Measurements from ENCODE around the gene SFXN5.

The SFXN5 gene

DNA sequence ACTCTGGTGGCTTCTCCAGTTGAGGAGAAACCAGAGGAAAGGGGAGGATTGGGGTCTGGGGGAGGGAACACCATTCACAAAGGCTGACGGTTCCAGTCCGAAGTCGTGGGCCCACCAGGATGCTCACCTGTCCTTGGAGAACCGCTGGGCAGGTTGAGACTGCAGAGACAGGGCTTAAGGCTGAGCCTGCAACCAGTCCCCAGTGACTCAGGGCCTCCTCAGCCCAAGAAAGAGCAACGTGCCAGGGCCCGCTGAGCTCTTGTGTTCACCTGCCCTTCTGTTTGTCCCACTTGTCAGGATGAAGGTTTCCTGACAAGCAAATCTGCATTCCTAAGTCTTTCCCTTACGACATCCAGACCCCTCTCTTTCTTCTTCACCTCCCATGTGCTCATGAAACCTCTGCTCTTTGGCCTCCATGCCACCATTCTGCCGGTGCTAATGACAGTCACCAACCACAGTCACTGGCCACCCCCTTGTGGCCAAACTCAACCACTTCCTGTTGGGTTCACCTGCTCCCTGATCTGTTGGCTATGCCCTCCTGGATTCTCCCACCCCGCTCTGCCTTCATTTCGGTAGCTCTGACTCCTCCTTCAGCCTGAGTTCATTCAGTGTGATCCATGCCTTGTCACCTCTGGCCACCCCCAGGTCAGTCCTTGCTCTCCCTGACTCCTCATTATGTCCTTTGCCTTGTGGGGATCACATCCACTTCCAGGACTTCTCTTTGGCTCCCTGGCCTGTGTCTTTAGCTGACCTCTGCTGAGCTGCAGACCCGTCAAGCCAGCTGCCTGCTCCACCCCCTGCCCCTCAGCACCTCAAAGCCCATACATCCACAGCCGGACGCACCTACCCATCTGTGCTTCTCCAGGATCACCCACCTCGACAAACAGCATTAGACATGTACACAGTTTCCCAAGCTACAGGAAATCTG is 136.6 kb downstream of the SFXN5 start:
- DNase-seq = no peak

GRCh38 chr2:72933646-72934151 is 137.8 kb downstream of the SFXN5 start:
- no peak for DNase-seq

DNA sequence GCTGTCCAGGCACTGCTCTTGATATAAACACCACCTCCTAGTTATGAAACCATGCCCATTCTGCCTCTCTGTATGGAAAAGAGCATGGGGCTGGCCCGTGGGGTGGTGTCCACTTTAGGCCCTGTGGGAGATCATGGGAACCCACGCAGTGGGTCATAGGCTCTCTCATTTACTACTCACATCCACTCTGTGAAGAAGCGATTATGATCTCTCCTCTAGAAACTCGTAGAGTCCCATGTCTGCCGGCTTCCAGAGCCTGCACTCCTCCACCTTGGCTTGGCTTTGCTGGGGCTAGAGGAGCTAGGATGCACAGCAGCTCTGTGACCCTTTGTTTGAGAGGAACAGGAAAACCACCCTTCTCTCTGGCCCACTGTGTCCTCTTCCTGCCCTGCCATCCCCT is 138.3 kb downstream of the SFXN5 start:
- DNase-seq = no peak

GRCh38 chr2:72932805-72933204 is 138.7 kb downstream of the SFXN5 start:
- no peak for DNase-seq

- no peak for DNase-seq
These were observed 139.3 kb downstream of the SFXN5 start for GRCh38 chr2:72932045-72932740.

- DNase-seq = no peak
These were observed 140.1 kb downstream of the SFXN5 start for GRCh38 chr2:72931280-72931910.

GRCh38 chr2:72929010-72929409 is 142.5 kb downstream of the SFXN5 start:
- DNase-seq = no peak

DNA sequence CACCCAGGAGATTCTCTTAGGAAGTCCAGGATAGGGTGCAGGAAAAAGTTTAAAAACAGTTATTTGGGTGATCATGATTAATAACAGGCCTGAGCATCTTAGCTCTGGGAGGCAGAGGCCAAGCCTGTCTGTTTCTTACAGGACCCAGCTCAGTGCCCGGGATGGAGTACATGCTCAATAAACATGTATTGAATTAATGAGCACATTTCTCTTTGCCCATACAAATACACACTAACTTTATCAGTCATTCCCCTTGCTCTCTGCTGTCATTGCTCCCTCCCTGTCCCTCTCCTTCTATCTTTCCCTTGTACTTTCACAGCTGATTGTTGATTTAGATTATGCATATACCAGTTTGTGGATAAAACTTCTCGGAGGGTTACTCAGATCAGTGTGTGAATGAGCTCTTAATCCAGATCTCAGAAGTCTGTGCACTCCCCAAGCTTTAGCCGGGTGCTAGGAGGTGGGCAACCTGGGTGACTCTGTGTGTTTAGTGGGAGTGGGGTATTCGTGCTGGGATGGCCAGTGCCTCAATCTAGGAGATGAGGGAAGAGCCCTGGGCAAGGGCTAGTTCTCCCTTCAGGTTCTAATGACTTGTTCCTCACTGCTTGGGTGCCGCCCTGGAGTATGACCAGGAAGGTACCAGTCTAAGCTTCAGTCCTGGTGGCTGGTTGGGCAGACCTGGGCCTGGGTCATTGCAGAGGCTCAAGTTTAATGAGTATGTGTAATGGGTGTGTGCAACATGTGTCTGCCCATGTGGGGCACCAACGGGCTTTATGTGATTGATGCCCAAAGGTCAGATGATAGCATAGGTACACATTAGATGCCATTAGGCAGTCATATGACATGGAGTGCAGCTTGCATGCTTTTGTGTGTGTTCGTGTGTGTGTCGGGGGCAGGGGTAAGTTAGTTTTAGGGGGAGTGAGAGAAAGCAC is 143.6 kb downstream of the SFXN5 start:
- DNase-seq = no peak

- no peak for DNase-seq
These were observed 144.6 kb downstream of the SFXN5 start for GRCh38 chr2:72926811-72927465.

GRCh38 chr2:72926368-72926767 is 145.1 kb downstream of the SFXN5 start:
- DNase-seq = no peak

GRCh38 chr2:72925328-72925943 is 146.1 kb downstream of the SFXN5 start:
- DNase-seq = no peak

GRCh38 chr2:72924353-72925240 is 146.9 kb downstream of the SFXN5 start:
- DNase-seq = no peak

- DNase-seq = no peak
These were observed 147.6 kb downstream of the SFXN5 start for GRCh38 chr2:72923833-72924352.

GRCh38 chr2:72921853-72922252 is 149.7 kb downstream of the SFXN5 start:
- no peak for DNase-seq

GRCh38 chr2:72921088-72921851 is 150.2 kb downstream of the SFXN5 start:
- no peak for DNase-seq

- DNase-seq = no peak
These were observed 151.0 kb downstream of the SFXN5 start for GRCh38 chr2:72920318-72921087.

DNA sequence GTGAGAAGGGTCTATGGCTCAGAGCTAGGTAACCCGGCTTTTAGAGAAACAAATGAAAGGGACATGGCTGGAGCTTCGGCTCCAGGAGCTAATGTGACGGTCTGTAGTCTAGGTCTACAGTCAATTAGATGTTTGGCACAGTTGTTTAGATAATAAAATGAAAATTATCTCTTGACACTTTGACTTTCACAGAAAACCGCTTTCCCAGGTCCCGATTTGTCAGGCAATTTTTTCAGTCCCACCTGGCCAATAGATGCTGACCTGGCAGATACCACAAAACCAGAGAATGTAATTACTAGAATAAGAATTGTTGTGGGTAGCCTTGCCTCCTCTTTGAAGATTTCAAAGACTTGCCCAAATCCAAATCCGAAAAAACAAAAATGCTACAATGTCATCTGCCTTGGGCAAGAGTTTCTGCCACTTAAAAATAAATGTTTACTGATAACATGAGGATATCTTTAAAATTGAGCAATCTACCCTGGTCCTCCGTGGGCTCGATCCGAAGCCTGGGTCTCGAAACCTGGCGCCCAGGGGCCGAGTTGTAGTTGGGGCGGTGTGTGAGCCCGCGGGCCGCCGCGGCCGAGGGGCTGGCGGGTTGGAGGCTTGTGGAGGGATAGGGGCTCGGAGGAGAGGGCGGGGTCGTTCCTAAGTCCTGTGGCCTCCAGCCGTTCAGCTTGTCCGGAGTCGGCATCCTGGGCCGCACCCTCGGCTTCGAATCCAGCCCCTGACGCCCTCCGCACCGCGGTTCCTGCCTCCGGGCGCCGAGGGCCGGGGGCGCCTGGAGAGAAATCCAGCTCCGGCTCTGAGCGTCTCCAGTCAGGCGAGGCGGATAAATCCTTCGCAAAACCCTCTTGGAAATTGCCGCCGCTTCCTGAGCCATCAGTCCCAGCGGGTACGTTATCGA is 151.8 kb downstream of the SFXN5 start:
- DNase-seq = no peak
